Peyer's patch (tissue), 4 donors: Measurements from ENCODE around the gene LTBP3.

Source experiments
- CTCF ChIP-seq, 6 experiments: fragments of 450-650 bp in 4 of 6; fragments of 200-600 bp in 2 of 6; sonication (generic) in 1 of 6; IDR thresholded peaks; one replicate each; pipeline ENCODE4 v1.5.1; 2017 to 2019; ENCODE audit warnings: antibody characterized with exemption in 6 of 6, mild to moderate bottlenecking in 3 of 6, moderate library complexity in 1 of 6
- POLR2A ChIP-seq, 2 donors: fragments of 450-650 bp; IDR thresholded peaks; one replicate each; pipeline ENCODE4 v1.5.1; 2017; ENCODE audit warnings: antibody characterized with exemption in 2 of 2, mild to moderate bottlenecking in 2 of 2, moderate library complexity in 2 of 2

DNA sequence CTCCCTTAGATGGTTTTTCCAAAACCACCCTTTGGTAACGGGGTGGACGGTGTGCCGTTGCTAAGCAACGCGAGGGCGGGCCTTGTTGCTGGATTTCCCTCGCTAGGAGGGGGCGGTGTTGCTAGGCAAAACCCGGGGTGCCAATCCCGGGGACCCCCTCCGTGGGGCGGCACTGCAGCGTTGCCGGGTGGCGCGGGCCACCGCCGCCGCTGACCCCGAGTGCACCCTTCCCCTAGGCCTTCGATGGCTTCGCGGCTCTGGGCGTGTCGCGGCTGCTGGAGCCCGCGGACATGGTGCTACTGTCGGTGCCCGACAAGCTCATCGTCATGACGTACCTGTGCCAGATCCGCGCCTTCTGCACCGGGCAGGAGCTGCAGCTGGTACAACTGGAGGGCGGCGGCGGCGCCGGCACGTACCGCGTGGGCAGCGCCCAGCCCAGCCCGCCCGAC, 26.6 kb upstream of the LTBP3 start:
- no peak for TF ChIP-seq CTCF (IDR thresholded peaks at IDR 0.05)
- TF ChIP-seq POLR2A (IDR thresholded peaks at IDR 0.05), result no peak
